ENCODE measurements around the gene C21orf91. TPM values are rescaled to one million over a fixed set of nuclear protein-coding genes. Genes with fewer than 3 reads are reported as not detected.

Gene C21orf91
- total RNA-seq, 1 experiment from 2014 or later = 22.1 TPM

DNA sequence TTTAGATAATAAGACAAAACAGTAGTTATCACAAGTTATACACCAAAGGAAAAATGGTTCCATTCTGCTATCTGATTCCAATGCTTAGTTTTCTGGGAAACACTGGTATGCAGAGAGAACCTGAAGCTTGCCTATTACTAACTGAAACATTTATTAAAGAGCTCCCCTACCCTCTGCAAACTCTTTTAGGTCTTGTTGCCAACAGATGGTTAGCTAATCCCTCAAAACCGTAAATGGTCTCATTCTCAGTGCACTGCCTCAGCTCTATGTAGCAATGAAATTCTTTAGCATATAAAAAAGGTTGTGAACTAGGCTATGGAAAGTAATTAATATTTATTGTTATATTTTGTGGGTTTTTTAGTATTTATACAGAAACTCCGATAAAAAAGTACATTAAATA lies 20.4 kb downstream of the C21orf91 start:
- DNase-seq (ENCODE audit: unreplicated experiment) = no peak
- Mint-ChIP-seq H3K4me1 (ENCODE audit: insufficient read depth, unreplicated experiment) (peaks cover 15% of the 10 kb centered on the region), H3K36me3 (ENCODE audit: insufficient read depth, unreplicated experiment) (peaks cover 24% of the 10 kb centered on the region), H3K27ac (ENCODE audit: low read depth, unreplicated experiment) (no peak overlapping the region), H3K9me3 (ENCODE audit: unreplicated experiment) (no peaks in the 10 kb centered on the region), H3K4me3 (ENCODE audit: unreplicated experiment) (no peak overlapping the region), H3K27me3 (ENCODE audit: insufficient read depth, unreplicated experiment) (no peaks in the 10 kb centered on the region)
- intact Hi-C loops (cut with micrococcal nuclease) = no loop called here
- TF ChIP-seq, protein P1, sequence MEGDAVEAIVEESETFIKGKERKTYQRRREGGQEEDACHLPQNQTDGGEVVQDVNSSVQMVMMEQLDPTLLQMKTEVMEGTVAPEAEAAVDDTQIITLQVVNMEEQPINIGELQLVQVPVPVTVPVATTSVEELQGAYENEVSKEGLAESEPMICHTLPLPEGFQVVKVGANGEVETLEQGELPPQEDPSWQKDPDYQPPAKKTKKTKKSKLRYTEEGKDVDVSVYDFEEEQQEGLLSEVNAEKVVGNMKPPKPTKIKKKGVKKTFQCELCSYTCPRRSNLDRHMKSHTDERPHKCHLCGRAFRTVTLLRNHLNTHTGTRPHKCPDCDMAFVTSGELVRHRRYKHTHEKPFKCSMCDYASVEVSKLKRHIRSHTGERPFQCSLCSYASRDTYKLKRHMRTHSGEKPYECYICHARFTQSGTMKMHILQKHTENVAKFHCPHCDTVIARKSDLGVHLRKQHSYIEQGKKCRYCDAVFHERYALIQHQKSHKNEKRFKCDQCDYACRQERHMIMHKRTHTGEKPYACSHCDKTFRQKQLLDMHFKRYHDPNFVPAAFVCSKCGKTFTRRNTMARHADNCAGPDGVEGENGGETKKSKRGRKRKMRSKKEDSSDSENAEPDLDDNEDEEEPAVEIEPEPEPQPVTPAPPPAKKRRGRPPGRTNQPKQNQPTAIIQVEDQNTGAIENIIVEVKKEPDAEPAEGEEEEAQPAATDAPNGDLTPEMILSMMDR (IDR thresholded peaks at IDR 0.05; ENCODE audit: unreplicated experiment) = no peak
- ChIA-PET POLR2A (interaction anchor here (0.7 to 2.0 kb wide), 5 partner anchors 11 to 110 kb away, joined by 3 to 10 read pairs (median 4); no protein-coding TSS in a partner anchor), CTCF (interaction anchor here (0.6 to 1.1 kb wide), 4 partner anchors 12 to 133 kb away, joined by 3 read pairs; no protein-coding TSS in a partner anchor)
- BruUV-seq (replicated peaks) = no TSS peak

DNA sequence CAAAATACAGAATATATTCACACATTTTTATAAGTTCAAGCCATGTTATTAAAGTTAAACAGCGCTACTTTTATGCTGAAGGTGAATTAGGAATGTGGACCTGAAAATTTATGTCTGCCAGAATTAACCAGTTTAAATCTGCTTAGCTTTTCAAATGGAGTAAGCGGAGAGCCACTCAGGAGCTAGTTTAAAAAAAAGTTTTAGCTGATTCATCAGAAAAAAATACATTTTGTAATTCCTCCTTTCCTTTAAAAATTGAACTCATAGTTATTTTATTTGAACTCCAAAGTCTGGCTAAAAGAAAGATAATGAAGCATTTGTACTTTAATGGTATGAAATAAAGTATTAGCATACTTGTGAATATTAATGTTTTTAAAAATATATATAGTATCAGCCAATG lies 21.2 kb downstream of the C21orf91 start:
- DNase-seq (ENCODE audit: unreplicated experiment) = no peak
- Mint-ChIP-seq H3K9me3 (ENCODE audit: unreplicated experiment) (no peaks in the 10 kb centered on the region), H3K27me3 (ENCODE audit: insufficient read depth, unreplicated experiment) (no peaks in the 10 kb centered on the region), H3K36me3 (ENCODE audit: insufficient read depth, unreplicated experiment) (peaks cover 19% of the 10 kb centered on the region), H3K27ac (ENCODE audit: low read depth, unreplicated experiment) (no peak overlapping the region), H3K4me1 (ENCODE audit: insufficient read depth, unreplicated experiment) (peaks cover 15% of the 10 kb centered on the region), H3K4me3 (ENCODE audit: unreplicated experiment) (no peak overlapping the region)
- ChIA-PET POLR2A (interaction anchor here (0.6 to 2.0 kb wide), 5 partner anchors 13 to 109 kb away, joined by 3 to 10 read pairs (median 4); no protein-coding TSS in a partner anchor), CTCF (no interaction called here)
- no TSS peak for BruUV-seq (replicated peaks)
- intact Hi-C loops (cut with micrococcal nuclease) = no loop called here
- TF ChIP-seq, protein P1 (IDR thresholded peaks at IDR 0.05; ENCODE audit: unreplicated experiment) = no peak

DNA sequence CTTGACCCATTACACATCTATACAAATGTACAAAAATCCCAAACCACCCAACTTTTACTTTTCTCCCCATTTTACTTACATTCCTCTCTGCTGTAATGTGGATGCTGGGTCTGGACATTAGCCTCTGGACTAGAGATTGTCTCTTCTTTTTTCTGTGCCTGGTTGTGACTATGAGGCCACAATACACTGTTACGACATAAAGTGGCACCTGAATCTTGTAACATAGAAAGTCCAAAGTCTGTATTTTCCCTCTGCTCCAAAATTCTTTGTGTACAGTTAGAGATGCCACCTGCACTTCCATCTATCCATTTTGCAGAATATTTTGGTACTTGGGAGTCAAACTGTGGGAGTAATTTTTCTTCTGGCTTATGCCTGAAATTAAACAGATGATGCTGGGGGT lies 22.7 kb downstream of the C21orf91 start:
- Mint-ChIP-seq H3K27me3 (ENCODE audit: insufficient read depth, unreplicated experiment) (no peaks in the 10 kb centered on the region), H3K36me3 (ENCODE audit: insufficient read depth, unreplicated experiment) (peaks cover 23% of the 10 kb centered on the region), H3K4me3 (ENCODE audit: unreplicated experiment) (no peak overlapping the region), H3K27ac (ENCODE audit: low read depth, unreplicated experiment) (no peak overlapping the region), H3K9me3 (ENCODE audit: unreplicated experiment) (no peaks in the 10 kb centered on the region), H3K4me1 (ENCODE audit: insufficient read depth, unreplicated experiment) (peaks cover 8% of the 10 kb centered on the region)
- POLR2A ChIA-PET = interaction anchor here (1.4 kb wide), 1 partner anchor 24 kb away, joined by 5 read pairs; no protein-coding TSS in a partner anchor
- no peak for DNase-seq (ENCODE audit: unreplicated experiment)
- intact Hi-C loops (cut with micrococcal nuclease) = no loop called here
- CTCF ChIA-PET = interaction anchor here (0.8 to 1.4 kb wide), 4 partner anchors 9 to 128 kb away, joined by 3 to 4 read pairs (median 4); no protein-coding TSS in a partner anchor
- no TSS peak for BruUV-seq (replicated peaks)
- TF ChIP-seq, protein P1 (IDR thresholded peaks at IDR 0.05; ENCODE audit: unreplicated experiment) = no peak

DNA sequence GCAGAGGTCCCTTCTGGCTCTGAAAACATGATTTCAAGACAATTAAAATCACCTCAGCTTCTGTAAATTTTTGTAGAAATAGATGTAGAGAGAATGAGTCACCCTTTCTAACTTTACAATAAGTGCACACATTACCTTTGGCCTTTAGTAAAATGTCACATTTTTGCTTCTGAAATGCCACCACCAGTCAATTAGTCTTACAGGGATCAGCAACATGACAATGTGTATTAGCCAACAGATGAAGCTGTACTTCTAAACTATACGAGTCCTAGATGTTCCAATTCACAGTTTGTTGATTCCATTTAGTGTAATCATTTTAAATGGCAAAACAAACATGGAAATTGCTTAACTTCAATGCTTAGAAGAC lies 23.1 kb downstream of the C21orf91 start:
- no peak overlapping the region for H3K27ac Mint-ChIP-seq (ENCODE audit: low read depth, unreplicated experiment)

More for the DNA sequence above, 23.1 kb downstream of the C21orf91 start:
- no peak overlapping the region for H3K4me3 Mint-ChIP-seq (ENCODE audit: unreplicated experiment)
- no peaks in the 10 kb centered on the region for H3K27me3 Mint-ChIP-seq (ENCODE audit: insufficient read depth, unreplicated experiment)
- TF ChIP-seq, protein P1 (IDR thresholded peaks at IDR 0.05; ENCODE audit: unreplicated experiment) = no peak
- H3K36me3 Mint-ChIP-seq (ENCODE audit: insufficient read depth, unreplicated experiment) = peaks cover 20% of the 10 kb centered on the region
- DNase-seq (ENCODE audit: unreplicated experiment) = no peak
- BruUV-seq (replicated peaks) = no TSS peak
- peaks cover 8% of the 10 kb centered on the region for H3K4me1 Mint-ChIP-seq (ENCODE audit: insufficient read depth, unreplicated experiment)
- POLR2A ChIA-PET = interaction anchor here (1.4 kb wide), 1 partner anchor 24 kb away, joined by 5 read pairs; no protein-coding TSS in a partner anchor
- intact Hi-C loops (cut with micrococcal nuclease) = no loop called here
- CTCF ChIA-PET = interaction anchor here (0.7 to 1.4 kb wide), 4 partner anchors 20 to 128 kb away, joined by 3 to 4 read pairs (median 4); no protein-coding TSS in a partner anchor
- H3K9me3 Mint-ChIP-seq (ENCODE audit: unreplicated experiment) = no peaks in the 10 kb centered on the region
